ENCODE measurements around the gene HSD11B2.
"Not testable (repeated sequence)": the region's sequence is repeated elsewhere in the genome, so short reads cannot be mapped to it uniquely, and the experiment has no call there.

Gene HSD11B2

DNA sequence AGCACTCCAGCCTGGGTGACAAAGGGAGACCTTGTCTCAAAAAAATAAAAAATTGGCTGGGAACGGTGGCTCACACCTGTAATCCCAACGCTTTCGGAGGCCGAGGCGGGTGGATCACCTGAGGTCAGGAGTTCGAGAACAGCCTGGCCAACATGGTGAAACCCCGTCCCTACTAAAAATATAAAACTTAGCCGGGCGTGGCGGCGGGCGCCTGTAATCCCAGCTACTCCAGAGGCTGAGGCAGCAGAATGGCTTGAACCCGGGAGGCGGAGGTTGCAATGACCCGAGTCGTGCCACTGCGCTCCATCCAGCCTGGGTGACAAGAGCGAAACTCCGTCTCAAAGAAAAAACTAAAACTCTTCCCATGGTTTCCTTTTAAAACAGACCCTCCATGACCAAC is 15.5 kb upstream of the HSD11B2 start:
- not testable (repeated sequence) for DNase-seq

DNA sequence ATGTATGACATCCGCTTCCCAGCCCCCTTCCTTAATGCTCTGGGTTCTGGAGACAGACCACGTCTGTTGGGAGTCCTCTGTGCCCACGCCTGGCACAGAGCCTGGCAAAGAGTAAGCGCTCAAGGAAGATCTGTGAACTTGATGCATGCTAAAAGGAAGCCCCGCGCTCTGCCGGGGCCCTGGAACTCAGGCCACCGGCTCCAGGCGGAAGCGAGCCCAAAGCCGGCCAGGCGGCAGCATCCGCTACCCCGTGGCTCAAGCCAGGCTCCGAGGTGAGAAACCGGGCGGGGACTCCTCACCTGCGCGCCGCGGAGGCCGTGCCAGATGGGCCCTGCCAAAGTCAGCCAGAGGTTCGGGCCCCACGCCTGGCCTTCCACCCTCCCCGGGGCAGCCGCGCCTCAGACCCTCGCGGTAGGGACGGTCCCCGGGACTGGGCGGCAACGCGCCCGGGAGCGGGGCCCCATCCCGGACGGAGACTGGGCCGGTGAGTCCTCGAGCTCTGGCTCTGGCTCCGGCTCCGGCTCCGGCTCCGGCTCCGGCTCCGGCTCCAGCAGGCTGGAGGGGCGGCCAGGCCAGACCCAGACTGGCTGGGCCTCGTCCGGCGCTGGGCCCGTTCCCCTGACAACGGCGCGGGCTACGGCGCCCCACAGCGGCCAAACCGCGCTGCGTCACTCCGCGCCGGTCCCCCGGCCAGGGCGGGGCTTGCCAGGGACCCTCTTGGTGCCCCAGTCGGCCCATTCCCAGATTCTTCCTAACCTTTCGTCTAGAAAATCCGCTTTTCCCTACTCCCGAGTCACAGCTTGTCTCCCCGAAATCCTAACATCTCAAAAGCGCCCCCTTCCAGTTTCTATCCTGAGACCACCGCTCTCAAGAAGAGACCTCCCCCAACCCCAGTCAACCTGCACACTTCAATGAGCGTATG is 14.8 kb upstream of the HSD11B2 start, which contains the start of gene ZDHHC1:
TSS of gene ZDHHC1 (minus strand) at position 606 of the 922 bp plus-strand sequence. CDS start 8,702 bp downstream, outside the sequence.
- DNase-seq: peak; percentile 30

- no peak for DNase-seq
These were observed 13.4 kb upstream of the HSD11B2 start for GRCh38 chr16:67417333-67418061.

GRCh38 chr16:67419502-67419901 is 11.4 kb upstream of the HSD11B2 start:
- no peak for DNase-seq

DNA sequence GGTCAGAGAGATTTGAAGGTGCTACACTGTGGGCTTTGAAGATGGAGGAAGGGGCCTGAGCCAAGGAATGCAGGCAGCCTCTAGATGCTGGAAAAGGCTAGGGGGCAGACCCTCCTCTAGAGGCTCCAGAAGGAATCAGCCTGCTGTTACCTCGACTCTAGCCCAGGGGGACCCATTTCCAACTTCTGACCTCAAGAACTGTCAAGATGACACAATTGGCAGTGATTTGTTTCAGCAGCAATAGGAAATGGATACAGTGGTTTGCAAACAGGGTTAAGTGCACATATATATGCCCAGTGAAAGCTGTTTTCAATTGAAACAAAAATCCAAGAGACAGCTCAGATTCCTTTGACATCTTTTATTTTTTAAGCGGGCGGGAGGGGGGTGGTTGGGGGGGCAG is 11.0 kb upstream of the HSD11B2 start:
- DNase-seq: no peak

DNA sequence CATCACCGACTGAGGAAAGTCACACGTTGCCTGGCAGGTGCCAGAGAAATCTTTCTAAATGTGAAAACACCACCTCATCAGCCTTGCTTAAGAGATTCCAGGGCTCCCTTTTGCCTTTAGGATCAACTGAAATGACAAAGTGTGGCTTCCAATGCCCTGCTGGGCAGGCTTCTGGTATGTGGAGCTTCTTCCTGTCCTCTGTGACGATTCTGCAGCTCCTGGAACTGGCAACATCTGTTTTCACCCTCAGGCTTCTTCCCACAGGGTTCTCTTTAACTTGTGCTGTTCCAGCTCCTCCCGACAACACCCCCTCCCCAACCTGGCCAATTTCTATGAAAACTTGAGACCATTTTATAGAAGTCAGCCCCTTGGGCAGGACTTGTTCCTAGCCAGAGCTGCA is 9.9 kb upstream of the HSD11B2 start:
- no peak for DNase-seq

DNA sequence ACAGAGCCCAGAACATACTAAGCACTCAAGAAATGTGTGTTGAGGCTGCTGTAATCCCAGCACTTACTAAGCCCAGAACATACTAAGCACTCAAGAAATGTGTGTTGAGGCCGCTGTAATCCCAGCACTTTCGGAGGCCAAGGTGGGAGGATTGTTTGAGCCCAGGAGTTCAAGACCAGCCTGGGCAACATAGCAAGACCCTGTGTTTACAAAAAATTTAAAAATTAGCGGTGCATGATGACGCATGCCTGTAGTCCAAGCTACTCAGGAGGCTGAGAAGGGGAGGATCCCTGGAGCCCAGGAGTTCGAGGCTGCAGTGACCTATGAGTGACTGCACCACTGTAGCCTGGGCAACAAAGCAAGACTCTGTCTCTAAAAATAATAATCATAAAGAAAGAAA is 7.9 kb upstream of the HSD11B2 start:
- DNase-seq: no peak

DNA sequence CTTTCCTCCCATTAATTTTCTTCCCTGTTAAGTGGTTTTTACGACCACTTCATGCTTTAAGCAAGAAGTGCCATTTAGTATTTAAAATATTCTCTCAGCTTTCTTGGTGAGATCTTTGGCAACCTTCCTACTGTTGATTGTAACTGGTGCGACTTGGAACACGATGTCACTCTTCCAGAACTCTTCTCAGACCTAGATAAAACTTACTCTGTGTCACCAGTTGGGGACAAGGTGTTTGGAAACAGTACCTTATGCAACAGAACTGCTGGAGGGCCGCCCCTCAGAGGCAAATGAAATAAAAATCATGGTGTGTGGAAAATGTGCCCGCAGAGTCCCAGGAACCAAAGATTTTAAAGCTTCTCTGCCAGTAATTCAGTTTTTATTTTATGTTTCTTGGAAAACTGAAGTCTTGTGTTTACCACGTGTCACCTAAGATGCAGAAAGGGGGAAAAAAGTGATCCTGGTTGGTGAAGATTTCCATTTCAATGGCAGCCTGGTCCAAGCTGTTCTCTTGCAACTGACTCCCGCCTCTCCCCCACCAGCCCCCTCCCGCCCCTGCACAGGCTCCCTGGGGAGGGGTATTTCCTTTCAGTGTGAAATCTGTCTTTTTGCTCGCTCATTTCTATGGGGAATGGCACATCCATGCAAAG is 7.2 kb upstream of the HSD11B2 start:
- DNase-seq: no peak

DNA sequence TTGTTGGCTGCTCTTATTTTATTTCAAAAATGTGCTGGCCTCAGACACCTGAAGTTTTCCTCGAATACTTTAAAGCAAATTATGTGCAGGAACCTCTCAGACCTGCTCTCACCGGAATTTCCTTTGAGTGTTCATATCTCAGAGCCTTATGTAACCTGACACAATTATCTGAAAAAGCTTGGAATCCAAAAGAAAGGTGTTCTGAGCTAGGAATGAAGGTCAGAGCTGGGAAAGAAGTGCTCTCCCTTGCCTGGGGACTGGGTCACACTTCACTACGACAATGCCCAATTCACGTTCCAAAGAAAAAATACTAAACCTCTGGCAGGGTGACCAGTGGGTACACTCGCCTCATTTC is 6.7 kb upstream of the HSD11B2 start:
- no peak for DNase-seq

- DNase-seq: no peak
These were observed 5.9 kb upstream of the HSD11B2 start for GRCh38 chr16:67425061-67425460.

DNA sequence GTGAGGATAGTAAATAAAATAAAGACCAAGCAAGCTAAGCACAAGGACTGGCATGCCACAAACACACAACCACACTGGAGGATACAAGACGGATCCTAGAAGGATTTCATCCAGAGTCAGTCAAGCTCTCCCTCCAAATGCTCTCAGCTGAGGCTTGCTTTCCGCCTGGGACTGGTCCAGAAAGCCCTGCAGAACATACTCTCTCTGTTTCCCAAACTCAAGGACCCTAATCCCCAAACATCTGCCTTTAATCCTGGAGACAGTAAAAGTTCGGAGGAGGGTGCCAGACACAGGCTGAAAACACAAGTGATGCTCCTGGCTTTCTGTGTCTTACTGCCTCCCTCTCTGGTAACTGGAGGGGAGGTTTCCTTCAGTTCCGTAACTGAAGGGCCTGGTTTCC is 5.3 kb upstream of the HSD11B2 start:
- no peak for DNase-seq

DNA sequence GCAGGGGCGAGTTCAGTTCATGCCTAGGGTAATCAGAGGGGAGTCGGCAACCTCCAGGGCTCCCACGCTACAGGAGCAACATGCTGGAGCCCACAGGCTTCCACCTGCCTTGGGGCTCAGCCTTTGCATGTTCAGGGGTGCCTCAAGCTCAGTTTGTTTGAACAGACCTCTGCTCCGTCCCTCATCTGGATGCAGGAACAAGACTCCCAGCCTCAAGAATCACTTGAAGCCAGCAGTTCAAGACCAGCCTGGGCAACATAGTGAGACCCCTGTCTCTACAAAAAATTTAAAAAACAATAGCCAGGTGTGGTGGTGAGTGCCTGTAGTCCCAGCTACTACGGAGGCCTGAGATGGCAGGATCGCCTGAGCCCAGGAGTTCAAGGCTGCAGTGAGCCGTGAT is 4.9 kb upstream of the HSD11B2 start:
- DNase-seq: no peak

GRCh38 chr16:67426950-67427349 is 4.0 kb upstream of the HSD11B2 start:
- no peak for DNase-seq

GRCh38 chr16:67428146-67428731 is 2.7 kb upstream of the HSD11B2 start:
- peak; percentile 19 for DNase-seq

GRCh38 chr16:67429053-67429798 is 1.7 kb upstream of the HSD11B2 start:
- no peak for DNase-seq

- DNase-seq: no peak
These were observed 970 bp upstream of the HSD11B2 start for GRCh38 chr16:67429799-67430503.

DNA sequence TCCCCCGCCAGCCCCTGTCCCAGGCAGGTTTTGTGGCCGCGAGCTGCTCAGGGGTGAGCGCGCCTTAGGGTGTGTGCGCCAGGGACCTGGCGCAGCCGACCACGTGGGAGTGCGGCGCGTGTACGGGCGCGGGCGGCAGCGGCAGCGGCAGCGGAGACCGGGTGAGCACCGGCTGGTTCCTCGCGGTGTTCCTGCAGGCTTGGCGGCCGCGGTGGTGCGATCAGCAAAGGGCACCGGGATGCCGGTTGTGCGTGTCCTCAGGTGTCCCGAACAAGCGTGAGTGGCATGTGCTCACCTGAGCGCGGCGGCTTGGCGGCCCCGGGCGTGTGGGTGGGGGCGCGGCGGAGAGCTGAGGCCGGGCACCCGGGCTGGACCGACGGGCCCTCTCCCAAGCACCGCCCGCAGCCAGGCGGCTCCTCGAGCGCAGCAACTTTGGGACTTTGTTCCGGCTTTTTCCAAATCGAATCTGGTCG is 381 bp upstream of the HSD11B2 start:
- DNase-seq: no peak

GRCh38 chr16:67431775-67432505 is 1.0 kb downstream of the HSD11B2 start:
- DNase-seq: no peak

GRCh38 chr16:67432506-67432890 is 1.6 kb downstream of the HSD11B2 start:
- no peak for DNase-seq

- DNase-seq: no peak
These were observed 2.3 kb downstream of the HSD11B2 start for GRCh38 chr16:67433131-67433719.

GRCh38 chr16:67435758-67436164 is 4.8 kb downstream of the HSD11B2 start:
- no peak for DNase-seq

Data from NCI-H774 (cell line).